Skeletal muscle tissue (tissue), 4 donors: Measurements from ENCODE around the gene SKP1. TPM values are rescaled to one million over a fixed set of nuclear protein-coding genes. Genes with fewer than 3 reads are reported as not detected.

ENCODE experiments used
- H3K27ac ChIP-seq: one replicate; pipeline ENCODE4 v1.7.0; 2013; ENCODE audit warnings: mild to moderate bottlenecking, low read depth, low read length, inconsistent platforms
- H3K27me3 ChIP-seq, 3 donors: one replicate each; pipeline ENCODE4 v1.7.0; 2013; ENCODE audit warnings: low read length in 3 of 3; ENCODE audit not compliant: control insufficient read depth in 3 of 3, insufficient read depth in 3 of 3
- H3K36me3 ChIP-seq, 3 donors: one replicate each; pipeline ENCODE4 v1.7.0; 2013; ENCODE audit warnings: low read length in 3 of 3; ENCODE audit not compliant: control insufficient read depth in 3 of 3, insufficient read depth in 3 of 3
- H3K4me1 ChIP-seq, 3 donors: one replicate each; pipeline ENCODE4 v1.7.0; 2013; ENCODE audit warnings: low read length in 3 of 3, mild to moderate bottlenecking in 3 of 3; ENCODE audit not compliant: control insufficient read depth in 3 of 3, insufficient read depth in 3 of 3
- H3K4me3 ChIP-seq, 3 donors: one replicate each; pipeline ENCODE4 v1.7.0; 2013; ENCODE audit warnings: low read length in 3 of 3
- H3K9ac ChIP-seq, 3 donors: one replicate each; pipeline ENCODE4 v1.7.0; 2013; ENCODE audit warnings: low read length in 3 of 3, mild to moderate bottlenecking in 3 of 3, moderate library complexity in 2 of 3, low read depth in 1 of 3
- H3K9me3 ChIP-seq, 3 donors: one replicate each; pipeline ENCODE4 v1.7.0; 2013; ENCODE audit warnings: low read length in 3 of 3; ENCODE audit not compliant: control insufficient read depth in 3 of 3
- total RNA-seq: library from RNA; depleted of rRNA; stranded (reverse); fragments of >200 nt; gene quantifications from one replicate; pipeline ENCODE4 v1.2.3, GENCODE V29; 2014
- donor health status: Osteomylitis.

The SKP1 gene
- total RNA-seq, 1 donor from 2014 or later = 63.7 TPM

GRCh38 chr5:134131165-134131564, 45.6 kb downstream of the SKP1 start:
- Histone ChIP-seq H3K4me1 (peaks cover 16 to 39% (median 30%) of the 10 kb centered on the region in 3 donors), H3K9ac (no peak overlapping the region), H3K27ac (peak overlapping the region; percentile 2), H3K27me3 (no peaks in the 10 kb centered on the region), H3K4me3 (no peak overlapping the region), H3K9me3 (no peaks in the 10 kb centered on the region), H3K36me3 (peaks cover 14 to 25% (median 25%) of the 10 kb centered on the region in 3 donors)

DNA sequence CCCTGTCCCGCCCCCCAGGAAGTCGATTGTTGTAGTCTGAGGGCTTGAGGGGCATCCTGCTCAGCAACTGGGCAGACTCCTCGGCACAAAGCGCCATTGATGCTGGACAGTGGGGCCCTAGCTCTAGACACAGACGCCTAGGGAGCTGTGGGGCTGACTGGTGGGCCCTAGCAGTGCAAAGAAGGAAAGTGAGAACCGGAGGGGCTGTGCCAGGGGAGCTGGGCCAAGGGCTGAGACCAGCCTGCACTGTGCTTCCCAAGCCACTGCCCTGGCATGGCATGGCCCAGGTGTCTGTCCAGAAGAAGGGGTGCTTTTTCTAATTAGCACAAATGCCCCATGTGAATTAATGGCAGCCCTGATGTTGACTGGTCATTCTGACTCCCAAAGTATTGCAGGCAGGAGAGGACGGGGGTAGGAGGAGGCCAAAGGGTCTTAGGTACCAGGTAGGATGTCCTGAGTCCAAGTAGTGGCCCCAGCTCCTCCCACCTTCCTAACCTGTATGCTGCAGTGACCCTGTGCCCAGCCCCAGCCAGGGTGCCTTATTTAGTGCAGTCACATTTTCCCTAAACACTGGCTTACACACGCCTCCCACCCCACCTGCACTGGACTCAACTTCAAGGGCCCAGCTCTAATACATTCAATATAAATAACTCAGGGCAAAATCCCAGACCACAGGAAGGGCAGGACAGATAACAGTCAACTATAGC, 46.4 kb downstream of the SKP1 start:
- Histone ChIP-seq H3K27me3 (no peaks in the 10 kb centered on the region), H3K27ac (no peak overlapping the region), H3K36me3 (peaks cover 14 to 25% (median 25%) of the 10 kb centered on the region in 3 donors), H3K4me3 (no peak overlapping the region), H3K9me3 (no peaks in the 10 kb centered on the region), H3K9ac (no peak overlapping the region), H3K4me1 (peaks cover 21 to 44% (median 33%) of the 10 kb centered on the region in 3 donors)

DNA sequence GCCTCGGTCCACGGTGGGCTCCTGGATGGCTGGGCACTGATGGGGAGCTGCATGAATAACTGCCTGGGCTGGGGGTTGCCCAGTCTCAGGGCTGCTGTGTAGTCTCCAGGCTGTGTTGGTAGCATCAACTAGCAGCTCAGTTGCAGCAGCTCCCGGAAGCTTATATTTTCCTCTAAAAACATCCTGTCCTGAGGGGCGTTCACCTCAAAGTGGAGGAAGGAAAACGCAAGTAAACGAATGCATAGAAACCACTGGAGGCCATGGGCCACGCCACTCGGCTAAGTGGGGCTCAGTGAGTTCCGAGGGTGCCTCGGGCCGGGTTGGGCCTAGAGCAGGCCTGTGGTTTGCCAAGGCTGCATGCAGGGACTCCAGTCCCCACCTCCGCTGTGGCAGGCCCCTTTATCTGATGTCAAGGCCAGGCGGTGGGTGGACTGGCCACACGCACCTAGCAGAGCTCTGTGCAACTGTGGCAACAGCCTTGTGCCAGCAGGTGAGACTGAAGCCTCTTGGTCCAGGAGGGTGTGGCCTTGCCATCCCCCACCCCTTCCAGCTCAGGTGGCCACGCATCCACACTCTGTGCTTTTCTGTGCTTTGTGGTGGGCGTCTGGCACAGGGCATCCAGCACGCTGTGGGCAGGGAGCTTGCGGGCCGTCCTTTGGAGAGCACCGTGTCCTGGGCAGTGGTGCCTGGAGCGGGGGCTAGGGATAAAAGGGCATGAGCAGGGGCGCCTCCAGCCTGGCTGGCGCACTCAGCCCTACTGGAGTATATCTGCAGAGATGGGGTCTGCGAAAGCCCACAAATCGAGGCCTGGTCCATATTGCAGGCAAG, 47.1 kb downstream of the SKP1 start:
- no peak overlapping the region for H3K27ac ChIP-seq
- peaks cover 27 to 48% (median 38%) of the 10 kb centered on the region in 3 donors for H3K4me1 ChIP-seq
- H3K27me3 ChIP-seq = no peaks in the 10 kb centered on the region
- no peak overlapping the region for H3K9ac ChIP-seq
- no peak overlapping the region for H3K4me3 ChIP-seq
- H3K9me3 ChIP-seq = no peaks in the 10 kb centered on the region
- peaks cover 14 to 25% (median 21%) of the 10 kb centered on the region in 3 donors for H3K36me3 ChIP-seq

DNA sequence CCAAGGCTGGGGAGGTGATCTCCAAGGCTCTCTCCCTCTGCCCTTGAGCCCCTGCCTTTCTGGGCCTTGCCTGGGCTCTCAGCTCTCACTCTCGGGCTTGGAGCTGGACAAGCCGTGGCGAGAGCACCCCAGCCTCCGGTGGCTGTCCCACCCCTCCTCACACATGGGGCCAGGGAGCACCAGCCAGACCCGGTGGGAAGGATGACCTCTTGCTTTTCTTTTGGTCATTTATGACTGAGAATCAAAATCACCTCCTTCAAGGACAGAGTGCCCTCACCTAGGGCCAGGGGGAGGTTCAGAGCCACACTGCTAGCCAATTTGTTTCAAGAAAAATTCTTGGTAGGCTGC, 48.1 kb downstream of the SKP1 start:
- no peak overlapping the region for H3K4me3 ChIP-seq
- no peaks in the 10 kb centered on the region for H3K9me3 ChIP-seq
- peaks cover 18 to 41% (median 32%) of the 10 kb centered on the region in 3 donors for H3K4me1 ChIP-seq
- H3K36me3 ChIP-seq = peaks cover 12 to 22% (median 21%) of the 10 kb centered on the region in 3 donors
- H3K27me3 ChIP-seq = no peaks in the 10 kb centered on the region
- no peak overlapping the region for H3K27ac ChIP-seq
- H3K9ac ChIP-seq = peak overlapping the region in 1 of 3 donors; percentile 25

DNA sequence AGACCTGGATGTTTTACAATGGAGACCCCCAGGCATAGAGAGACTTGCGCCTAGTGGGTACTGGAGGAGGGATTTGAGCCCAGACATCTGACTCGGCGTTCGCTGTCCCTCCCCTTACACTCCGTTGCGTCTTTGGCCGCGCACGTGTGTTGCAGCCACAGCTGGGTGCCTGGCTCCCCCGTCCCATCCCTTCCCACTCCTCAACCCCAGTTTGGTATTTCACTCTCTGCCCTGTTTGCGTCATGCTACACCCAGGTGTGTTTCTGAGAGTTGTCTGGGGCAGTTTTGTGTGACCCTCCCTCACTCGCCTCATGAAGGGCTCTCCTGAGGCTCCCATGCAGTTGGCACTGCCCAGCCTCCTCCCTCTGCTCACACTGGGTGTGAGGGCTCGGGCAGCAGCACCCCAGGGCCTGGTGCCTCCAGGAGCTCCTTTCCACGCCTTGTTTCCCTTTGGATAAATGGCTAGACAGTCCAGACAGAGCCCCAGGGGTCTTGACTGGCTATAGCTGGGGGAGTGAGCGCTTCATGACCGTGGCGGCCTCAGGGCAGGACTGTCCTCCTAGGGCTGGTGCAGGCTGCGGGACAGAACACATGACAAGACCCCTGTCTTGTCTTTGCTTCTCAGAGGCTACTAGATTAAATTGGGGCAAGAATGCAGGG, 48.6 kb downstream of the SKP1 start:
- Histone ChIP-seq H3K9me3 (no peaks in the 10 kb centered on the region), H3K27ac (no peak overlapping the region), H3K36me3 (peaks cover 12 to 22% (median 21%) of the 10 kb centered on the region in 3 donors), H3K4me3 (no peak overlapping the region), H3K27me3 (no peaks in the 10 kb centered on the region), H3K9ac (no peak overlapping the region), H3K4me1 (peaks cover 14 to 37% (median 27%) of the 10 kb centered on the region in 3 donors)

GRCh38 chr5:134127376-134127861, 49.3 kb downstream of the SKP1 start:
- H3K4me3 ChIP-seq = no peak overlapping the region
- H3K9ac ChIP-seq = no peak overlapping the region
- no peaks in the 10 kb centered on the region for H3K9me3 ChIP-seq
- H3K27ac ChIP-seq = no peak overlapping the region
- peaks cover 12 to 22% (median 21%) of the 10 kb centered on the region in 3 donors for H3K36me3 ChIP-seq
- no peaks in the 10 kb centered on the region for H3K27me3 ChIP-seq
- peaks cover 14 to 37% (median 24%) of the 10 kb centered on the region in 3 donors for H3K4me1 ChIP-seq

- H3K27ac ChIP-seq = peak overlapping the region; percentile 47
- H3K27me3 ChIP-seq = no peaks in the 10 kb centered on the region
- peaks cover 7 to 10% (median 9%) of the 10 kb centered on the region in 3 donors for H3K36me3 ChIP-seq
- no peak overlapping the region for H3K4me3 ChIP-seq
- no peaks in the 10 kb centered on the region for H3K9me3 ChIP-seq
- peak overlapping the region in 1 of 3 donors; percentile 25 for H3K9ac ChIP-seq
- H3K4me1 ChIP-seq = peaks cover 14 to 37% (median 22%) of the 10 kb centered on the region in 3 donors
Observed at GRCh38 chr5:134125039-134126015, 51.4 kb downstream of the SKP1 start.

GRCh38 chr5:134124289-134125038, 52.3 kb downstream of the SKP1 start:
- peaks cover 14 to 37% (median 22%) of the 10 kb centered on the region in 3 donors for H3K4me1 ChIP-seq

More at GRCh38 chr5:134124289-134125038, 52.3 kb downstream of the SKP1 start:
- Histone ChIP-seq H3K27ac (peak overlapping the region; percentile 47), H3K36me3 (peaks cover 1 to 10% (median 6%) of the 10 kb centered on the region in 3 donors), H3K9me3 (no peaks in the 10 kb centered on the region), H3K27me3 (no peaks in the 10 kb centered on the region), H3K9ac (no peak overlapping the region), H3K4me3 (no peak overlapping the region)
